HepG2 (cell line): ENCODE data around the gene DDRGK1. TPM values are rescaled to one million over a fixed set of nuclear protein-coding genes. Genes with fewer than 3 reads are reported as not detected.

ENCODE experiments used
- CREM ChIP-seq, 2 experiments: sonication (generic) in 1 of 2; formaldehyde crosslinking in 1 of 2; IDR thresholded peaks; 2 replicates each; pipeline versions ENCODE4 v1.4.0 to v1.6.1; 2016 to 2020; ENCODE audit warnings: antibody characterized with exemption in 1 of 2, mild to moderate bottlenecking in 1 of 2, missing genetic modification reagents in 1 of 2
- DMAP1 ChIP-seq: IDR thresholded peaks from 2 replicates; pipeline ENCODE4 v1.6.1; 2016
- EEA1 ChIP-seq: sonication (generic); formaldehyde crosslinking; IDR thresholded peaks from 2 replicates; pipeline ENCODE4 v1.5.1; 2020; ENCODE audit warnings: mild to moderate bottlenecking, missing genetic modification reagents, borderline replicate concordance
- ETS1 ChIP-seq: sonication (generic); formaldehyde crosslinking; IDR thresholded peaks from 2 replicates; pipeline ENCODE4 v1.4.0; 2020; ENCODE audit warnings: missing genetic modification reagents
- KDM5B ChIP-seq: sonication (generic); formaldehyde crosslinking; IDR thresholded peaks from 2 replicates; pipeline ENCODE4 v1.4.0; 2020; ENCODE audit warnings: missing genetic modification reagents, mild to moderate bottlenecking, borderline replicate concordance
- MZF1 ChIP-seq: sonication (generic); formaldehyde crosslinking; IDR thresholded peaks from 2 replicates; pipeline ENCODE4 v1.8.1; 2023; ENCODE audit warnings: mild to moderate bottlenecking, missing genetic modification reagents, borderline replicate concordance
- RNF2 ChIP-seq: fragments of 450-650 bp; conservative IDR thresholded peaks from 2 replicates; pipeline ENCODE4 v1.6.1; 2016; ENCODE audit warnings: low read depth
- SALL2 ChIP-seq: sonication (generic); formaldehyde crosslinking; IDR thresholded peaks from 2 replicates; pipeline ENCODE4 v1.8.1; 2023; ENCODE audit warnings: mild to moderate bottlenecking, missing genetic modification reagents, inconsistent platforms
- SETDB1 ChIP-seq: sonication (generic); formaldehyde crosslinking; IDR thresholded peaks from 2 replicates; pipeline ENCODE4 v1.5.1; 2020; ENCODE audit warnings: missing genetic modification reagents, mild to moderate bottlenecking, borderline replicate concordance
- SRY ChIP-seq: sonication (generic); formaldehyde crosslinking; IDR thresholded peaks from 2 replicates; pipeline ENCODE4 v1.8.0; 2022; ENCODE audit warnings: mild to moderate bottlenecking, missing genetic modification reagents
- ZNF138 ChIP-seq: sonication (generic); formaldehyde crosslinking; IDR thresholded peaks from 2 replicates; pipeline ENCODE4 v1.5.0; 2020; ENCODE audit warnings: mild to moderate bottlenecking, low read depth, missing genetic modification reagents
- ZNF207 ChIP-seq: fragments of 450-650 bp; IDR thresholded peaks from 2 replicates; pipeline ENCODE4 v1.6.1; 2016; ENCODE audit warnings: antibody characterized with exemption, borderline replicate concordance
- ZNF282 ChIP-seq: fragments of 450-650 bp; IDR thresholded peaks from 2 replicates; pipeline ENCODE4 v1.6.1; 2018; ENCODE audit not compliant: partially characterized antibody
- ZNF562 ChIP-seq: sonication (generic); formaldehyde crosslinking; IDR thresholded peaks from 2 replicates; pipeline ENCODE4 v1.8.0; 2022; ENCODE audit warnings: missing genetic modification reagents, borderline replicate concordance
- ZNF740 ChIP-seq: sonication (generic); formaldehyde crosslinking; IDR thresholded peaks from 2 replicates; pipeline ENCODE4 v1.4.0; 2020; ENCODE audit warnings: missing genetic modification reagents
- ZNF747 ChIP-seq: sonication (generic); formaldehyde crosslinking; IDR thresholded peaks from 2 replicates; pipeline ENCODE4 v1.8.1; 2023; ENCODE audit warnings: missing genetic modification reagents, mild to moderate bottlenecking, borderline replicate concordance
- polyA plus RNA-seq, 8 experiments: library from polyadenylated mRNA; depleted of rRNA in 3 of 8; stranded (reverse) in 7 of 8; unstranded in 1 of 8; fragments of >200 nt; fragmentation: Illumina TruSeq in 4 of 8; extraction: Trizol in 4 of 8; gene quantifications; 2 replicates each; pipeline versions ENCODE4 v1.2.1 to v1.2.3, GENCODE V29; 2011 to 2016; ENCODE audit warnings: low read depth in 4 of 8, missing spikeins in 1 of 8, mixed read lengths in 1 of 8; ENCODE audit not compliant: insufficient read depth in 1 of 8
- total RNA-seq, 5 experiments: library from RNA; depleted of rRNA; stranded (reverse); fragments of >200 nt; fragmentation: Illumina TruSeq; extraction: Trizol; gene quantifications; 2 replicates each; pipeline ENCODE4 v1.2.3, GENCODE V29; 2016; ENCODE audit warnings: low read depth in 1 of 5
- TF ChIP-seq, protein P1 (sequence below): sonication (generic); formaldehyde crosslinking; IDR thresholded peaks from 2 replicates; pipeline ENCODE4 v1.4.0; 2020; ENCODE audit warnings: missing genetic modification reagents
- TF ChIP-seq, protein P2 (sequence below): sonication (generic); formaldehyde crosslinking; IDR thresholded peaks from 2 replicates; pipeline ENCODE4 v1.9.0; 2021; ENCODE audit warnings: missing genetic modification reagents, borderline replicate concordance
- TF ChIP-seq, protein P3 (sequence below): sonication (generic); formaldehyde crosslinking; IDR thresholded peaks from 2 replicates; pipeline ENCODE4 v1.5.0; 2020; ENCODE audit warnings: mild to moderate bottlenecking, missing genetic modification reagents

The DDRGK1 gene
- total and polyA plus RNA-seq, 2 of the 13 experiments (the other 11 are each of a cell fraction or from before 2014, with no cell fraction given), result 96.7 to 149 TPM

DNA sequence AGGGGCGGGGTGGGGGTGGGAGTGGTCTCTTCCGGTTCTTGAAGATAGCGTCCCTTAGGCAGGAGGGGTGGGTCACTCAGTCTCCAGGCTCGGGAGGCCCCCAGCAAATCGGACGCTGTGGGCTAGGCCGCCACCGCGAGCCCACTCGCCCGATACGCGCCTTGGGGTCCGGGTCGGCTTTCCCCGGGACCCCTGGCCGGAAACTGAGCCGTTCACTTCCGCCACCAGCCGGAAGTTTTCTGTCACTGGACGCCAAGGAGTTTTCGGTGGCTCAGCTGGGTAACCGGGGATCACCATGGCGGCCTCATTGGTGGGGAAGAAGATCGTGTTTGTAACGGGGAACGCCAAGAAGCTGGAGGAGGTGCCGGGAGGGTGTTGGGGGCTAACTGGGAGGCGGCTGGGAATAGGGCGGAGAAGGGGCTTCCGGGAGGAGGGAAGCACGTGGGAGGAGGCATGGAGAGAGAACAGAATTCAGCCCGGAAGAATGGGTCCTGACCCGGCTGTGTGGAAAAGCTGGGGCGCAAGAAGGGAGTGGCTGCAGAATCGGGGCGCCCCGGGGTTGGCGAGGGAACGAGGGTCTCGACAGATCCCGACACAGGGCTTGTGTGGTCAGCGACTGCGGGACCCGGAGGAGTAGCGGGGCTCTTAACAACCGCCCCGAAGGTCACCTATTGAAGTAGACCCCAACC, 4.9 kb upstream of the DDRGK1 start, which contains the start of gene ITPA (continued):
- TF ChIP-seq KDM5B (CRISPR knock-in tag), result peak; percentile 70; the same call in 1 of the 2 replicates
- TF ChIP-seq ZNF740, result no peak; the same call in 1 of the 2 replicates
- no peak for TF ChIP-seq ZNF282
- TF ChIP-seq SETDB1 (CRISPR knock-in tag), result 0 out of 2 replicates have a peak, but pooled peaks have one; percentile 43
- TF ChIP-seq, protein P1, sequence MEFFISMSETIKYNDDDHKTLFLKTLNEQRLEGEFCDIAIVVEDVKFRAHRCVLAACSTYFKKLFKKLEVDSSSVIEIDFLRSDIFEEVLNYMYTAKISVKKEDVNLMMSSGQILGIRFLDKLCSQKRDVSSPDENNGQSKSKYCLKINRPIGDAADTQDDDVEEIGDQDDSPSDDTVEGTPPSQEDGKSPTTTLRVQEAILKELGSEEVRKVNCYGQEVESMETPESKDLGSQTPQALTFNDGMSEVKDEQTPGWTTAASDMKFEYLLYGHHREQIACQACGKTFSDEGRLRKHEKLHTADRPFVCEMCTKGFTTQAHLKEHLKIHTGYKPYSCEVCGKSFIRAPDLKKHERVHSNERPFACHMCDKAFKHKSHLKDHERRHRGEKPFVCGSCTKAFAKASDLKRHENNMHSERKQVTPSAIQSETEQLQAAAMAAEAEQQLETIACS, result peak; percentile 18; the same call in 1 of the 2 replicates
- no peak for TF ChIP-seq ZNF207
- 0 out of 2 replicates have a peak, but pooled peaks have one; percentile 51 for TF ChIP-seq ETS1 (CRISPR knock-in tag)
- TF ChIP-seq, protein P2, sequence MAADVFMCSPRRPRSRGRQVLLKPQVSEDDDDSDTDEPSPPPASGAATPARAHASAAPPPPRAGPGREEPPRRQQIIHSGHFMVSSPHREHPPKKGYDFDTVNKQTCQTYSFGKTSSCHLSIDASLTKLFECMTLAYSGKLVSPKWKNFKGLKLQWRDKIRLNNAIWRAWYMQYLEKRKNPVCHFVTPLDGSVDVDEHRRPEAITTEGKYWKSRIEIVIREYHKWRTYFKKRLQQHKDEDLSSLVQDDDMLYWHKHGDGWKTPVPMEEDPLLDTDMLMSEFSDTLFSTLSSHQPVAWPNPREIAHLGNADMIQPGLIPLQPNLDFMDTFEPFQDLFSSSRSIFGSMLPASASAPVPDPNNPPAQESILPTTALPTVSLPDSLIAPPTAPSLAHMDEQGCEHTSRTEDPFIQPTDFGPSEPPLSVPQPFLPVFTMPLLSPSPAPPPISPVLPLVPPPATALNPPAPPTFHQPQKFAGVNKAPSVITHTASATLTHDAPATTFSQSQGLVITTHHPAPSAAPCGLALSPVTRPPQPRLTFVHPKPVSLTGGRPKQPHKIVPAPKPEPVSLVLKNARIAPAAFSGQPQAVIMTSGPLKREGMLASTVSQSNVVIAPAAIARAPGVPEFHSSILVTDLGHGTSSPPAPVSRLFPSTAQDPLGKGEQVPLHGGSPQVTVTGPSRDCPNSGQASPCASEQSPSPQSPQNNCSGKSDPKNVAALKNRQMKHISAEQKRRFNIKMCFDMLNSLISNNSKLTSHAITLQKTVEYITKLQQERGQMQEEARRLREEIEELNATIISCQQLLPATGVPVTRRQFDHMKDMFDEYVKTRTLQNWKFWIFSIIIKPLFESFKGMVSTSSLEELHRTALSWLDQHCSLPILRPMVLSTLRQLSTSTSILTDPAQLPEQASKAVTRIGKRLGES, result no peak; the same call in 1 of the 2 replicates
- TF ChIP-seq ZNF562 (CRISPR knock-in tag), result no peak
- peak; percentile 61 for TF ChIP-seq CREM (IDR thresholded peaks at IDR 0.05)
- TF ChIP-seq CREM (CRISPR knock-in tag; IDR thresholded peaks at IDR 0.05), result no peak
- TF ChIP-seq ZNF138, result no peak
- peak; percentile 74; the same call in 1 of the 2 replicates for TF ChIP-seq EEA1 (CRISPR knock-in tag)
- TF ChIP-seq SRY (CRISPR knock-in tag), result peak; percentile 50; the same call in 1 of the 2 replicates
- TF ChIP-seq, protein P3, sequence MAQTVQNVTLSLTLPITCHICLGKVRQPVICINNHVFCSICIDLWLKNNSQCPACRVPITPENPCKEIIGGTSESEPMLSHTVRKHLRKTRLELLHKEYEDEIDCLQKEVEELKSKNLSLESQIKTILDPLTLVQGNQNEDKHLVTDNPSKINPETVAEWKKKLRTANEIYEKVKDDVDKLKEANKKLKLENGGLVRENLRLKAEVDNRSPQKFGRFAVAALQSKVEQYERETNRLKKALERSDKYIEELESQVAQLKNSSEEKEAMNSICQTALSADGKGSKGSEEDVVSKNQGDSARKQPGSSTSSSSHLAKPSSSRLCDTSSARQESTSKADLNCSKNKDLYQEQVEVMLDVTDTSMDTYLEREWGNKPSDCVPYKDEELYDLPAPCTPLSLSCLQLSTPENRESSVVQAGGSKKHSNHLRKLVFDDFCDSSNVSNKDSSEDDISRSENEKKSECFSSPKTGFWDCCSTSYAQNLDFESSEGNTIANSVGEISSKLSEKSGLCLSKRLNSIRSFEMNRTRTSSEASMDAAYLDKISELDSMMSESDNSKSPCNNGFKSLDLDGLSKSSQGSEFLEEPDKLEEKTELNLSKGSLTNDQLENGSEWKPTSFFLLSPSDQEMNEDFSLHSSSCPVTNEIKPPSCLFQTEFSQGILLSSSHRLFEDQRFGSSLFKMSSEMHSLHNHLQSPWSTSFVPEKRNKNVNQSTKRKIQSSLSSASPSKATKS (CRISPR knock-in tag), result peak; percentile 98
- TF ChIP-seq DMAP1, result peak; percentile 99
- peak; percentile 86 for TF ChIP-seq ZNF747 (CRISPR knock-in tag)
- TF ChIP-seq RNF2, result peak; percentile 43; the same call in 1 of the 2 replicates
- TF ChIP-seq MZF1 (CRISPR knock-in tag), result 0 out of 2 replicates have a peak, but pooled peaks have one; percentile 2
- peak; percentile 91 for TF ChIP-seq SALL2 (CRISPR knock-in tag)
